Measurements from ENCODE around the gene APIP. TPM values are rescaled to one million over a fixed set of nuclear protein-coding genes. Genes with fewer than 3 reads are reported as not detected.
A peak's percentile ranks its signal among the peaks of the same experiment; 100 is the strongest.

Gene APIP
- total and polyA plus RNA-seq, 7 donors = 33.0 to 68.5 (median 43.9) TPM

DNA sequence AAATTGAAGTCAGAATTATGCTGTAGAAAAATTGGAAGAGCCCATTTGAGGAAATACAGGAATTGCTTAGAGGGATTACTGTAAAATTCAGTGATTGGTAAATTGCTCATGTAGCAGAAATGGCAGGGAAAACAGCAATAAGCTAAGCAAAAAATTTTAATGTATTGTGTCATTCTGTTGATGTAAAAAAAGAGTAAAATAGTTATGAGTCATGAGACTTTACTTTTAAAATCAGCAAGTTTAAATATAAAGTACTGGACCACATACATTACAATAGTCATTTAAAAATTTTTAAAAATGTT is 10.6 kb upstream of the APIP start:
- Histone ChIP-seq H3K4me1 (peaks cover 0 to 58% (median 49%) of the 10 kb centered on the region in 4 donors), H3K36me3 (peaks cover 0 to 2% (median 0%) of the 10 kb centered on the region in 4 donors), H3K9me3 (no peaks in the 10 kb centered on the region), H3K27me3 (no peaks in the 10 kb centered on the region), H3K27ac (no peak overlapping the region), H3K4me3 (no peak overlapping the region)
- TF ChIP-seq, protein P1, sequence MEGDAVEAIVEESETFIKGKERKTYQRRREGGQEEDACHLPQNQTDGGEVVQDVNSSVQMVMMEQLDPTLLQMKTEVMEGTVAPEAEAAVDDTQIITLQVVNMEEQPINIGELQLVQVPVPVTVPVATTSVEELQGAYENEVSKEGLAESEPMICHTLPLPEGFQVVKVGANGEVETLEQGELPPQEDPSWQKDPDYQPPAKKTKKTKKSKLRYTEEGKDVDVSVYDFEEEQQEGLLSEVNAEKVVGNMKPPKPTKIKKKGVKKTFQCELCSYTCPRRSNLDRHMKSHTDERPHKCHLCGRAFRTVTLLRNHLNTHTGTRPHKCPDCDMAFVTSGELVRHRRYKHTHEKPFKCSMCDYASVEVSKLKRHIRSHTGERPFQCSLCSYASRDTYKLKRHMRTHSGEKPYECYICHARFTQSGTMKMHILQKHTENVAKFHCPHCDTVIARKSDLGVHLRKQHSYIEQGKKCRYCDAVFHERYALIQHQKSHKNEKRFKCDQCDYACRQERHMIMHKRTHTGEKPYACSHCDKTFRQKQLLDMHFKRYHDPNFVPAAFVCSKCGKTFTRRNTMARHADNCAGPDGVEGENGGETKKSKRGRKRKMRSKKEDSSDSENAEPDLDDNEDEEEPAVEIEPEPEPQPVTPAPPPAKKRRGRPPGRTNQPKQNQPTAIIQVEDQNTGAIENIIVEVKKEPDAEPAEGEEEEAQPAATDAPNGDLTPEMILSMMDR (IDR thresholded peaks at IDR 0.05) = no peak
- TF ChIP-seq POLR2A (IDR thresholded peaks at IDR 0.05) (no peak), EP300 (IDR thresholded peaks at IDR 0.05) (no peak), POLR2AphosphoS5 (IDR thresholded peaks at IDR 0.05) (no peak)
- DNase-seq = no peak
- intact Hi-C loops (cut with DNase I) = loop anchor here (1.0 to 10.0 kb wide), 4 partner anchors 308 to 559 kb away; no protein-coding TSS in a partner anchor

DNA sequence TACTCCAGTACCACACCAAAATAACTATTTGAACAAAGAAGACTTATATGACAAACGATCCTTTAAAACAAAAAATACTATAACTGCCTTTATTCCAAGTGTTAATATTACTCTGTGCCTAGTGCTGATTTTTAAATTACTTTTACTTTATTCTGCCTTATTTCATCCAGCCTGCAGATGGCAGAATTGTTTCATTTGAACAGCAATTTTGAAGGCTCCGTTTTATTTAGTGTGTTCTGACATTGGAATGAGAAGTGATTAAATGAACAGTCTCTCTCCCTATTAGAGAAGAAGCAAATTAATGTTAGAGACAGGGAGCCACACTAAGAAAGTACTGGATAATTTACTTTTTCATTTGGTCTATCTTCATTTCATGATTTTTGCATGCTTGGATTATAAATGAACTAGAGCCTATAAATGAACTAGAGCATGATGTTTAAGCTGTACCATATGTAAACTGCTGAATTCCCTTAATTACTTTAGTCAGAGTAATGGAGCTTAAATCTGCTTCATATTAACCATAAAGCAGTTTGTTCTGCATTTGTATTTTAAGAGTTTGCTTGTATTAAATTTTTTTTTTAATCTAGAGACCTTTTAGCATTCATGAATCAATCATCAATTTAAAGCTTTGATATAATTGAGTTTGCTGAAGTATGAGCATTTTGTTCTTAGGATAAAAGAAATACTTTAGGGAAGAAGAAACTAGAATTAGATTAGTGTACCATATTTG is 10.1 kb upstream of the APIP start:
- Histone ChIP-seq H3K27ac (no peak overlapping the region), H3K27me3 (no peaks in the 10 kb centered on the region), H3K4me3 (no peak overlapping the region), H3K9me3 (no peaks in the 10 kb centered on the region), H3K4me1 (peaks cover 0 to 63% (median 49%) of the 10 kb centered on the region in 4 donors), H3K36me3 (no peaks in the 10 kb centered on the region)
- DNase-seq = no peak
- intact Hi-C loops (cut with DNase I) = loop anchor here (1.0 to 10.0 kb wide), 4 partner anchors 309 to 559 kb away; no protein-coding TSS in a partner anchor
- no peak for TF ChIP-seq EP300 (IDR thresholded peaks at IDR 0.05)
- TF ChIP-seq, protein P1 (IDR thresholded peaks at IDR 0.05) = peak; percentile 43 to 70 (median 60)
- WGBS, 2 donors = 2 to 11% methylated on average over 2 of the region's 2 CpGs

DNA sequence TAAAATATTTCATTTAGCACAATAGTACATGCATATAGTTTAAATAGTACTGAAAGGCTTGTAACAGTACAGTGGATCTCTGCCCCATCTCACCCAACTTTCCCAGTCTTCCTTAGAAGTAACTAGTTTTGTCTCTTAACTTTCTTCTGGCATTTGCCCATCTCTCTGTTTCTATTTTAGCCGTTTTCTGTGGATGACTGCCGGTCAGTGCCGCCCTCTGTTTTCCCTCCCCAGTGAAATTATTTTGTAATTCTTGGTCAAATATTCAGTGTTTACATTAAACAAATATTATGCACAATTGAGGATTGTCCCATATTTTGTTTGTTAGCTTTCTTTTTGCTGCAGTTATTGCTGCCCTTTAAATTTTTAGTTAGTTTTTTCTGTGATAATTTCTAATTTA is 8.5 kb upstream of the APIP start:
- H3K9me3 ChIP-seq = no peaks in the 10 kb centered on the region
- peaks cover 0 to 58% (median 48%) of the 10 kb centered on the region in 4 donors for H3K4me1 ChIP-seq
- DNase-seq = no peak
- peak overlapping the region in 2 of 4 donors; percentile 18 to 20 for H3K27ac ChIP-seq
- TF ChIP-seq EP300 (IDR thresholded peaks at IDR 0.05) (no peak), POLR2AphosphoS5 (IDR thresholded peaks at IDR 0.05) (no peak), POLR2A (IDR thresholded peaks at IDR 0.05) (no peak)
- TF ChIP-seq, protein P1 (IDR thresholded peaks at IDR 0.05) = no peak
- no peaks in the 10 kb centered on the region for H3K27me3 ChIP-seq
- intact Hi-C loops (cut with DNase I) = loop anchor here (10.0 kb wide), 2 partner anchors 310 to 380 kb away; no protein-coding TSS in a partner anchor
- 54 to 72% methylated on average over 3 of the region's 3 CpGs for WGBS, 2 donors
- no peaks in the 10 kb centered on the region for H3K36me3 ChIP-seq
- no peak overlapping the region for H3K4me3 ChIP-seq

DNA sequence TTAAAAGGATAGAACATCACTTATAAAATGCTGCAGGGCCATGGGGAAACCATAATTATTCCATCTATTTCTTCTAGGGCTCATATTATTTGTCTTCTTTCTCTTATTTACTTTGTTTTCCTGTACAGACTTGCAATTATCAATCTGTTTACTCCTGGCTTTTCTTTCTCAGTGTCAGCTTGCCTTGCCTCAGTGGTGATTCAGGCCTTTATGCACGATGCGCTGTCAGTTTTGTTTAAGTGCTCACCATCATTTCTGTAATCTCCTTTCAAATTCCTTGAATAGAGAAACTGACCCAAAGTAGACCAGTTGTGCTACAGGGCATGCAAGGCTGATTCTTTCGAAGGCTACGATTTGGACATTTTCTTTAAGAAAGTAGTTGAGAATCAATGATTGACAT is 5.0 kb upstream of the APIP start:
- WGBS, 2 donors = 97% methylated on average over 4 of the region's 4 CpGs
- no peak for DNase-seq
- H3K36me3 ChIP-seq = no peaks in the 10 kb centered on the region
- H3K9me3 ChIP-seq = no peaks in the 10 kb centered on the region
- H3K27ac ChIP-seq = no peak overlapping the region
- H3K4me3 ChIP-seq = no peak overlapping the region
- intact Hi-C loops (cut with DNase I) = loop anchor here (10.0 kb wide), 2 partner anchors 314 to 384 kb away; no protein-coding TSS in a partner anchor
- TF ChIP-seq, protein P1 (IDR thresholded peaks at IDR 0.05) = no peak
- TF ChIP-seq EP300 (IDR thresholded peaks at IDR 0.05) = no peak
- TF ChIP-seq POLR2AphosphoS5 (IDR thresholded peaks at IDR 0.05) = no peak
- TF ChIP-seq POLR2A (IDR thresholded peaks at IDR 0.05) = no peak
- H3K4me1 ChIP-seq = peaks cover 0 to 52% (median 44%) of the 10 kb centered on the region in 4 donors
- H3K27me3 ChIP-seq = no peaks in the 10 kb centered on the region

Data from sigmoid colon (tissue), 7 donors.